Astrocyte of the spinal cord (primary cell): ENCODE data around the gene CATSPER4.

Experiments
- DNase-seq: peaks from one replicate; pipeline ENCODE4 v3.0.0; 2011; ENCODE audit warnings: low read depth, low spot score
- H3K4me3 ChIP-seq: 2 replicates; pipeline ENCODE4 v1.5.1; 2011; ENCODE audit warnings: low read depth, mild to moderate bottlenecking, low read length, moderate library complexity
- CTCF ChIP-seq: IDR thresholded peaks from 2 replicates; pipeline ENCODE4 v1.5.1; 2012; ENCODE audit warnings: low read depth, mild to moderate bottlenecking, low read length, inconsistent platforms
- in situ Hi-C: cut with HindIII; loops from 2 replicates; pipeline ENCODE4 v1.10.0; 2017; ENCODE audit warnings: low sequenced_read_pairs

The CATSPER4 gene

GRCh38 chr1:26212726-26213125, 22.3 kb downstream of the CATSPER4 start:
- H3K4me3 ChIP-seq = no peak overlapping the region
- TF ChIP-seq CTCF = no peak
- in situ Hi-C loops = no loop called here
- DNase-seq = no peak

DNA sequence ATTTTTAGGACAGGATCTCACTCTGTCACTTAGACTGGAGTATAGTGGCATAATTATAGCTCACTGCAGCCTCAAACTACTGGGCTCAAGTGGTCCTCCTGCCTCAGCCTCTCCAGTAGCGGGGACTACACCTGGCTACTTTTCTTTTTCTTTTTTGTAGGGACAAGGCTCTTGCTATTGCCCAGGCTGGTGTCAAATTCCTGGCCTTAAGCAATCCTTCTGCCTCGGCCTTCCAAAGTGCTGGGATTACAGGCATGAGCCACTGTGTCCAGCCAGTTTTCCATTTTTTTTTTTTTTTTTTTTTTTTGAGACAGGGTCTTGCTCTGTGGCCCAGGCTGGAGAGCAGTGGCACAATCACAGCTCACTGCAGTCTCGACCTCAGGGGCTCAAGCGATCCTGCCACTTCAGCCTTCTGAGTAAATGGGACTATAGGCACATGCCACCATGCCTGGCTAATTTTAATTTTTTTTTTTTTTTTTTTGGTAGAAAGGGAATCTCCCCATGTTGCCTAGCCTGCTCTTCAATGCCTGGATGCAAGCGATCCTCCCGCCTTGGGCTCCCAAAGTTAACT, 23.0 kb downstream of the CATSPER4 start:
- in situ Hi-C loops = no loop called here

DNA sequence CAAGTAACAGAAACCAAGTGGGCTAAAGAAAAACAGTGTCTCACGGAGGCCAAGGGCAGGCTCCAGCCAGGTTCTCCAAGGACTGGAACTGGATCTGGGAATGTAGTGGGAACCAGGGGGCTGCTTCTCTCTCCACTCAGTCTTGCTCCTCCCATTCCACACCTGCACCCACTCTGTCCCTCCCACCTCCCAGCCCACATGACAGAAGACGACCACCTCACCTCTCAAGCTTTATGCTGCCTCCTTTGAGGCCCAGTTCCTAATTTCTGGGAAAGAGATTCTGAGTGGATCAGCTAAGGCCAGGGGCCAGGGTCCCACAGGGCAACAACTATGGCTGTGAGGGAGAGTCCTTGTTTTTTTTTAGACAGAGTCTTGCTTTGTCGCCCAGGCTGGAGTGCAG, 24.8 kb downstream of the CATSPER4 start:
- no peak overlapping the region for H3K4me3 ChIP-seq
- no peak for DNase-seq
- TF ChIP-seq CTCF = no peak
- in situ Hi-C loops = no loop called here

More for the DNA sequence above, 23.0 kb downstream of the CATSPER4 start:
- no peak for TF ChIP-seq CTCF
- DNase-seq = no peak
- H3K4me3 ChIP-seq = no peak overlapping the region

GRCh38 chr1:26218906-26219494, 28.6 kb downstream of the CATSPER4 start:
- no peak overlapping the region for H3K4me3 ChIP-seq
- TF ChIP-seq CTCF = no peak
- in situ Hi-C loops = no loop called here
- DNase-seq = no peak

GRCh38 chr1:26220199-26220912, 30.0 kb downstream of the CATSPER4 start:
- DNase-seq = no peak
- no peak overlapping the region for H3K4me3 ChIP-seq
- in situ Hi-C loops = no loop called here
- TF ChIP-seq CTCF = no peak

DNA sequence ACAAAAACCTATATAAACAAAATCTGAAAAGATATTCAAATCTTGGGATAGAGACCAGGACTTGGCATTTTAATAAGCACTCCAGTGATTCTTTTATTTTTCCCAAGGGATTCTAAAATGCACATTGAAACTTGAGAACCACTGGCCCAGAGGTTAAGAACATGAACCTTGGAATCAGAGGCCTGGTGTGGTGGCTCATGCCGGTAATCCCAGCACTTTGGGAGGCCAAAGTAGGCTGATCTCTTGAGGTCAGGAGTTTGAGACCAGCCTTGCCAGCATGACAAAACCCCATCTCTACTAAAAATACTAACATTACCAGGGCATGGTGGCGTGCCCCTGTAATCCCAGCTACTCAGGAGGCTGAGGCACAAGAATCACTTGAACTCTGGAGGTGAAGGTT, 30.7 kb downstream of the CATSPER4 start:
- no peak for TF ChIP-seq CTCF
- no peak overlapping the region for H3K4me3 ChIP-seq
- in situ Hi-C loops = no loop called here
- no peak for DNase-seq
